Measurements from ENCODE around the gene CCR7.
A peak's percentile ranks its signal among the peaks of the same experiment; 100 is the strongest.
"Not testable (repeated sequence)": the region's sequence is repeated elsewhere in the genome, so short reads cannot be mapped to it uniquely, and the experiment has no call there.

Gene CCR7

GRCh38 chr17:40597156-40597555 lies 31.9 kb upstream of the CCR7 start:
- DNase-seq (ENCODE audit: low spot score), result no peak

- DNase-seq (ENCODE audit: low spot score), result peak; percentile 38
These were observed 31.1 kb upstream of the CCR7 start for GRCh38 chr17:40596261-40596919.

- no peak for DNase-seq (ENCODE audit: low spot score)
These were observed 25.5 kb upstream of the CCR7 start for GRCh38 chr17:40590742-40591141.

DNA sequence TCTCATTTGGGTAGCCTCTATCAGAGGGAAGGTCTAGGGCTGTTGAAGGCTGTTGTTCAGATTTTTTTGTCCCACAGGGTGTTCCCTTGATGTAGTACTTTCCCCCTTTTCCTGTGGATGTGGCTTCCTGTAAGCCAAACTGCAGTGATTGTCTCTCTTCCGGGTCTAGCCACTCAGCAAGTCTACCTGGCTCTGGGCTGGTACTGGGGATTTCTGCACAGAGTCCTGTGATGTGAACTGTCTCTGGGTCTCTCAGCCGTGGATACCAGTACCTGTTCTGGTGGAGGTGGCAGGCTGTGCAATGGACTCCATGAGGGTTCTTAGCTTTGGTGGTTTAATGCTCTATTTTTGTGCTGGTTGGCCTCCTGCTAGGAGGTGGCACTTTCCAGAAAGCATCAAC lies 23.3 kb upstream of the CCR7 start:
- DNase-seq (ENCODE audit: low spot score), result no peak

DNA sequence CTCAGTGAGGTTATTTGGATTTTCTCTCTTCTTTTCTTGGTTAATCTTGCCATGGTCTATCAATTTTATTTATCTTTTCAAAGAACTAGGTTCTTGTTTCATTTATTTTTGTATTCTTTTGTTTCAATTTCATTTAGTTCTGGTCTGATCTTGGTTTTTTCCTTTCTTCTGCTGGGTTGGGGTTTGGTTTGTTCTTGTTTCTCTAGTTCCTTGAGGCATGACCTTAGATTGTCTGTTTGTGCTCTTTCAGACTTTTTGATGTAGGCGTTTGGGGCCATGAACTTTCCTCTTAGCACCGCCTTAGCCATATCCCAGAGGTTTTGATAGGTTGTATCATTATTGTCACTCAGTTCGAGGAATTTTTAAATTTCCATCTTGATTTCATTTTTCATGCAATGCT lies 21.0 kb upstream of the CCR7 start:
- DNase-seq (ENCODE audit: low spot score), result not testable (repeated sequence)

- not testable (repeated sequence) for DNase-seq (ENCODE audit: low spot score)
These were observed 19.7 kb upstream of the CCR7 start for GRCh38 chr17:40584950-40585349.

- no peak for DNase-seq (ENCODE audit: low spot score)
These were observed 17.1 kb upstream of the CCR7 start for GRCh38 chr17:40582328-40582901.

- DNase-seq (ENCODE audit: low spot score), result no peak
These were observed 14.9 kb upstream of the CCR7 start for GRCh38 chr17:40580140-40580539.

DNA sequence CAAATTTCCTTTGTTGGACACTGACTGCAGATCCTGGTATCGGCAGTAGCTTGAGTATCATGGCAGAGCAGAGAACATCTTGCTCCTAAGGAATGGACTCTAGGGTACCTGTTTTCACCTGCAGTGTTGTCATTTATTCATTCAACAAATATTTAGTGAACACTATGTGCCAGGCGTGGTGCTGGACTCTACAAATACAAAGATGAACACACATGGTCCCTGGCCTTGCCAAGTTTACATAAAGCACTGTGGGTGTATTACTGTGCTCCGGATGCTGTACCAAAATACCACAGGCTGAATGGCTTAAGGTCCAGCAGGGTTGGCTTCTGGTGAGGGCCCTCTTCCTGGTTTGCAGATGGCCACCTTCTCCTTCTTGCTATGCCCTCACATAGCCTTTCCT lies 14.2 kb upstream of the CCR7 start:
- no peak for DNase-seq (ENCODE audit: low spot score)

GRCh38 chr17:40577611-40578065 lies 12.4 kb upstream of the CCR7 start:
- DNase-seq (ENCODE audit: low spot score), result no peak

DNA sequence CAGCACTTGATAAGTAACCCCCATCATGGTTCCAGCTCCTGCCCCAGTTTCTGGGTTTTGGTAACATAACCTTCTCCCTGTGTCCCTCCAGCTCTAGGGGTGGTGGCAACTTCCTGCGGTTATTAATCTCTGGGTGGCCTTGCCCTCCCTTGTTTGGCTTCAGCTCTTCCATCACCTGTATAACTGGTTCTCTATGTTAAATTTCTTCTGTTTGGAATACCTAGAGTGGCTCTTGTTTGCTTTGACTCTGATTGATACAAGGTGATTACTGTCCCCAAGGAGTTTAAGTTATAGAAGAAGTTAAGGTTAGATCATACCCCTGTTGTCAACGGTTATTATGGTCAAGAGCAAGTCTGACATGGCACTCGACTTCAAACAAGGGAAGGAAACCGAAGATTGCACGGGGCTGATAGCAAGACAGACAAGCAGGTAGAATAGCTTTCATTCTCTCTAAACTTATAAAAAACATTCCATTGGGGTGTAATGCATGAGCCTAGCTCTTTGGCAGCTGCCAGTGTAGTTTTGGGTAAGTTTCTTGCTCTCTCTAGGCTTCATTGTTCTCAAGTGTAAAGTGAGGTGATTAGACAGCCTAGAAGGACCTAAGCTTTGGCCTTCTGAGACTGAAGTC lies 11.0 kb upstream of the CCR7 start:
- DNase-seq (ENCODE audit: low spot score), result no peak

- DNase-seq (ENCODE audit: low spot score), result no peak
These were observed 9.0 kb upstream of the CCR7 start for GRCh38 chr17:40574292-40574691.

DNA sequence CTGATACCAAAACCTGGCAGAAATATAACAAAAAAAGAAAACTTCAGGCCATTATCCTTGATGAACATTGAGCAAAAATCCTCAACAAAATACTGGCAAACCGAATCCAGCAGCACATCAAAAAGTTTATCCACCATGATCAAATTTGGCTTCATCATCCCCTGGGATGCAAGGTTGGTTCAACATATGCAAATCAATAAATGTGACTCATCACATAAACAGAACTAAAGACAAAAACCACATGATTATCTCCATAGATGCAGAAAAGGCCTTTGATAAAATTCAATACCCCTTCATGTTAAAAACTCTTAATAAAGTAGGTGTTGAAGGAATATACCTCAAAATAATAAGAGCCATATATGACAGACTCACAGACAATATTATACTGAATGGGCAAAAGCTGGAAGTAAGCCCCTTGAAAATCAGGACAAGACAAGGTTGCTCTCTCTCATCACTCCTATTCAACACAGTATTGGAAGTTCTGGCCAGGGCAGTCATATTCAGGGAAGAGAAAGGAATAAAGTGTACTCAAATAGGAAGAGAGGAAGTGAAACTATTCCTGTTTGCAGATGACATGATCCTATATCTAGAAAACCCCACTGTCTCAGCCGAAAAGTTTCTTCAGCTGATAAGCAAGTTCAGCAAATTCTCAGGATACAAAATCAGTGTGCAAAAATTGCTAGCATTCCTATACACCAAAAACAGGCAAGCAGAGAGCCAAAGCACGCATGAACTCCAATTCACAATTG lies 7.1 kb upstream of the CCR7 start:
- not testable (repeated sequence) for DNase-seq (ENCODE audit: low spot score)

- no peak for DNase-seq (ENCODE audit: low spot score)
These were observed 3.0 kb upstream of the CCR7 start for GRCh38 chr17:40568074-40568836.

DNA sequence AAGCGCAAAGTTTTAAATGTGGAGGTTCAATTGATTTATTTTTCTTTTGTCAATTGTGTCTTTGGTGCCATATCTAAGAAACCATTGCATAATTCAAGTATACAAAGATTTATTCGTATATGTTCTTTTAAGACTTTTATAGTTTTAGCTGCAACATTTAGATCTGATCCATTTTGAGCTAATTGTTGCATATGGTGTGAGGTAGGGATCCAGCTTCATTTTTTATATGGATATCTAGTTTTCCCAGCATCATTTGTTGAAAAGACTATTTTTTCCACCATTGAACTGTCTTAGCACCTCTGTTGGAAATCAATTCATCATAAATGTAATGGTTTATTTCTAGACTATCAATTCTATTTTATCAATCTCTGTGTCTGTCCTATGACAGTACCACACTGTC lies 2.1 kb upstream of the CCR7 start:
- no peak for DNase-seq (ENCODE audit: low spot score)

GRCh38 chr17:40565769-40566409 lies 617 bp upstream of the CCR7 start:
- DNase-seq (ENCODE audit: low spot score), result peak; percentile 5

GRCh38 chr17:40564195-40564882 lies 933 bp downstream of the CCR7 start:
- peak; percentile 1 for DNase-seq (ENCODE audit: low spot score)

DNA sequence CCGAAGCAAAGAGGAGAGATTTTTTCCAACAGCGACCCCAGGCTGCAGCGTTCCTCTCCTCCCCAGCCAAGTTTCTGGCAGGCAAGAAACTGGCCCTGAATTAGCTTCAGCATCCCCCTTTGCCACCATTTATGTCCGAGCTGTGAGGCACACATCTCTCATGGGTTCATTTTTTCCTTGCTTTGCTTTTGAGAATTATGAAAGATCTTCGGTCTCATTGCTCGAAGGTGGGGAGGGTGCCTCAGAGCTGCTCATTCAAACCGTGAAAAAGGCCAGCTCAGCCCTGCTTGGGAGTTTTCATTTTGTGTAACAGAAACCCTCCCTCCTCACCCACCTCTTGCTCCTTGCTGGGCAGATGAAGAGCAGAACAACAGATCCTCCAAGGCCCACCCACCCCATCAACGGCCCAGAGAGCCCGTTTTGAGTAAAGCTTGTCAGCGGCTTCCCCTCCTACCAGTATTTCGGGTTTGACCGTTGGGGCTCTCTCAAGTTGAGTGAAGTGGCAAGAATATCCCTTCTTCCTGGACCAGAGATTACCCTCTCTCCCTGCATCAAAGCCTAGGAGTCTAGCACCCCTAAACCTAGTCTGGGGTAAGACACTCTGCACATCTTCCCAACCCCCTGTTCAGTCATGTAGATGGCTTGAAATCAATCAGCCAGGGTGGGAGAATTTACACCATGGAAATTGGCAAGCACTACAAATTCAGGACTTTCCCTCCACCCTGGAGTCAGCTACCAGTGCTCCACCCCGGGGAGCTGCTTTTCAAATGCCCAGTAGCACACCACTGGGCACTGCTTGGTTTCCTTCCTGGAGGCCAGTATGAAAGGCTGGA lies 1.8 kb downstream of the CCR7 start:
- DNase-seq (ENCODE audit: low spot score), result no peak

DNA sequence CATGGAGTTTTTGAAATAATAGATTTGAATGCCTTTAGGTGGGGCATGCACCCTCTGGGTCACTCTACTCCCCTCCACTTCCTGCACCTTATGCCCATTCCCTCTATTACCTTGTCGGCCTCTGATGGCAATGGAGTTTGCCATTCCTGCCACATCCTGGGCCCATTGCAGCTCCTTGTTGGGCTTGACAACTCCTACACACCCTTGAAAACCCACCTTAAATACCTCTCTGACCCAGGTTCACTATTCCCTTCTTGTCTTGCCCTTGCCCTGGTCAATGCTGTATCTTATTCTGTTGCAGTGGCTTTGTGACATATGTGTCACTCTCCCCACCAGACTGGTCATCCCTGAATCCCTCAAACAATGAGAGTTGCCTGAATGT lies 2.4 kb downstream of the CCR7 start:
- DNase-seq (ENCODE audit: low spot score), result no peak
